ENCODE results near the gene C10orf67. TPM values are rescaled to one million over a fixed set of nuclear protein-coding genes. Genes with fewer than 3 reads are reported as not detected.

Gene C10orf67
- total and polyA plus RNA-seq, 2 experiments from 2014 or later, result 0.16 TPM; not detected in 1

DNA sequence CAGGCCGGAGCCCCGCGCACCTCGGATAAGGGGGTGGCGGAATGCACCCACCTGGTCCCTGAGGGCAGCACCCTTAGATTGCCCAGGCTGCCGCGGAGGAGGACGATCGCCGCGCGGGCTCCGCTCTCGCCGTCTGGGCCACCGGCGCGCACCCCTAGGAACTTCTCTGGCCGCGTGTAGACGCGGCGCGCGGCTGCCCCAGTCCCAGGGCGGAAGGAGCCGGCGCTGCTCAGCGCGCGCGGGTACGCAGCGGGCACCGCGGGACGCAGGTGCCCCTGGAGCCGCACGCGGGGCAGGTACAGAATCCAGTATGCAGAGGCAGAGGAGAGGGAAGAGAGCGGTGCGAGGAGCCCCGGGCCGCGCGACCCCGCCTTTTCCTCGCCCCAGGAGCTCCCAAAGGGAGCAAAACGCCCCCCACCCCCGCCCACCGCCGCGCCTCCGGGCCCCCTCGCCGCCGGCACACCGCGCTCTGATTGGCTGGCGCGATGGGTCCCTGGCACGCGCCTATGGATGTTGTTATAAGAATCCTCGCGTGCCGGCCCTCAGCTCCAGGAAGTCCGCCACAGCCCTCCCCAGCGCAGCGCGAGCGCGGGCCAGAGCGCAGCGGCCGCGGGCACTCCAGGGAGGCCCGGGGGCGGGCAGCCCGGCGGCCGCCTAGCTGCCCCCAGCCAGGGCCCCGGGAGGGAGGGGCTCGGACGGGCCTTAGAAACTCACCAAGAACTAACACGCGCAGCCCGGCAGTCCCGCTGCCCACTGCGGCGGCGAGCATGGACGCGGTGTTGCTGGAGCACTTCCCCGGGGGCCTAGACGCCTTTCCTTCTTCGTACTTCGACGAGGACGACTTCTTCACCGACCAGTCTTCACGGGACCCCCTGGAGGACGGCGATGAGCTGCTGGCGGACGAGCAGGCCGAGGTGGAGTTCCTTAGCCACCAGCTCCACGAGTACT is 152.6 kb downstream of the C10orf67 start, which contains the start of gene PTF1A (continued):
- no peak for TF ChIP-seq REST (IDR thresholded peaks at IDR 0.05; ENCODE audit: unreplicated experiment)
- TF ChIP-seq POLR2AphosphoS5 (IDR thresholded peaks at IDR 0.05; ENCODE audit: low read depth), result no peak
- TF ChIP-seq ZNF331 (CRISPR knock-in tag; IDR thresholded peaks at IDR 0.05; ENCODE audit: low read depth), result no peak
- peak; percentile 83 for TF ChIP-seq EZH2phosphoT487 (IDR thresholded peaks at IDR 0.05; ENCODE audit: unreplicated experiment)
- TF ChIP-seq ZNF114 (CRISPR knock-in tag; IDR thresholded peaks at IDR 0.05), result no peak
- no peak for TF ChIP-seq ZNF462 (CRISPR knock-in tag; IDR thresholded peaks at IDR 0.05)
